ENCODE data around the gene KLHL15.

KLHL15 gene

DNA sequence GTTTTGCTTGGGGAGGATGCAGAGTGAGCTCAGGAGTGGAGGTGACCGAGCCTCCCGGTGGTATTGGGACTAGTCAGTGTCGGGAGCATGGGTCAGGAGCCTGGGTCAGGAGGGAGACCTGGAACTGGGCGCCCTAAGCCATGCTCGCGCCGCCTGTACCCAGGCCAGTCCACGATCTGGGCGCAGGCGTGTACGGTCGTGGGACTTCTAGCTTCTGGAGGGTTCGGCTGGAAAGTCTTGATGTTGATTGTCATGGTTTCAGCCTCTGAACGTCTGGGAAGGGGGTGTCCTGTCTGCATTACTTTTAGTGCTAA, 28.0 kb upstream of the KLHL15 start:
- no peak for TF ChIP-seq EP300 (IDR thresholded peaks at IDR 0.05; ENCODE audit: borderline replicate concordance)
- TF ChIP-seq CREB1 (IDR thresholded peaks at IDR 0.05; ENCODE audit: low read depth): no peak
- TF ChIP-seq TEAD4 (IDR thresholded peaks at IDR 0.05): no peak
- no peak for TF ChIP-seq TCF12 (IDR thresholded peaks at IDR 0.05; ENCODE audit: low read depth)

DNA sequence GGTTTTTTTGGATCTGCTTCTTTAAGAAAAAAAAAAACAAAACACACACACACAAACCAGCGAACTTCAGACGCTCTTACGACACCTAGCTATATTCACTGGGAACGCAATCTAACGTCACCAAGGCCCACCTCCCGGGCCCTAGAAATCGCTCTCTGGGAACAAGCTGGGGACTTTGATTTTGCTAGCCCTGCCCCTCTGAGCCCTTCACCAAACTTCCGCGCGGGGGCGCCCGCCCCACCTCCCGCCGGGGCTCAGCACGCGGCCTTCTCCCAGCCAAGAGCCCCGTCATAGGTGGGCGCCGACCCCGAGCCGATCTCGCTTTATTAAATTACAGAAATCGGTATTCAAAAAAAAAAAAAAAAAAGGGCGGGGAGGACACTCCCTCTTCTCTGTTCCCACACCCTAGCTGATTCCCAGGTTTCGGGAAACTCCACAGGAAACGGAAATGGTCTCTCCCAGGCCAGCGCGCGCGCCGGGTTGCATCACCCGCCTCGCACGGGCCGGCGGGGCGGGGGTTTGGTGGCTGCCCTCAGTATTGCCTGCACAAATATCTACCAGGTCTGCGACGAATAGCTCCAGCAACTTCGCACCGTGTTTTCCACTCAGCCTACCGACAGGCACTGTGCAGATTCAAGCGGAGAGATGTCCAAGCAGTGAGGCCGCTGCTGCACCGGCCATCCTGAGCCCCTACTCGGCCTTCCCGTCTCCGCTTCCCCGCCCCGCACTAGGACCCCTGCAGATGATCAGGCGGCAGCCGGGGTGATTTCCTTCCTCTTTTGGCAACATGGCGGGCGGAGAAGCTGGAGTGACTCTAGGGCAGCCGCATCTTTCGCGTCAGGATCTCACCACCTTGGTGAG, 27.4 kb upstream of the KLHL15 start, which contains the start of gene EIF2S3:
Gene EIF2S3 (plus strand): TSS at position 775 of the 861 bp plus-strand sequence. CDS start 13 bp downstream, at position 788.
- TF ChIP-seq RAD21 (IDR thresholded peaks at IDR 0.05; ENCODE audit: low read depth) (0 out of 2 replicates have a peak, but pooled peaks have one; percentile 7), CEBPB (IDR thresholded peaks at IDR 0.05) (peak; percentile 90), YY1 (IDR thresholded peaks at IDR 0.05; ENCODE audit: low read depth) (peak; percentile 89), CREB1 (IDR thresholded peaks at IDR 0.05; ENCODE audit: low read depth) (peak; percentile 47; the same call in 1 of the 2 replicates), ZBTB7A (IDR thresholded peaks at IDR 0.05; ENCODE audit: low read depth) (no peak), TCF12 (IDR thresholded peaks at IDR 0.05; ENCODE audit: low read depth) (peak; percentile 40; the same call in 1 of the 2 replicates)
- TF ChIP-seq, protein P1, sequence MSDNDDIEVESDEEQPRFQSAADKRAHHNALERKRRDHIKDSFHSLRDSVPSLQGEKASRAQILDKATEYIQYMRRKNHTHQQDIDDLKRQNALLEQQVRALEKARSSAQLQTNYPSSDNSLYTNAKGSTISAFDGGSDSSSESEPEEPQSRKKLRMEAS (IDR thresholded peaks at IDR 0.05): peak; percentile 81
- TF ChIP-seq, protein P2, sequence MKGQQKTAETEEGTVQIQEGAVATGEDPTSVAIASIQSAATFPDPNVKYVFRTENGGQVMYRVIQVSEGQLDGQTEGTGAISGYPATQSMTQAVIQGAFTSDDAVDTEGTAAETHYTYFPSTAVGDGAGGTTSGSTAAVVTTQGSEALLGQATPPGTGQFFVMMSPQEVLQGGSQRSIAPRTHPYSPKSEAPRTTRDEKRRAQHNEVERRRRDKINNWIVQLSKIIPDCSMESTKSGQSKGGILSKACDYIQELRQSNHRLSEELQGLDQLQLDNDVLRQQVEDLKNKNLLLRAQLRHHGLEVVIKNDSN (IDR thresholded peaks at IDR 0.05): peak; percentile 27; the same call in 1 of the 2 replicates
- TF ChIP-seq, protein P3, sequence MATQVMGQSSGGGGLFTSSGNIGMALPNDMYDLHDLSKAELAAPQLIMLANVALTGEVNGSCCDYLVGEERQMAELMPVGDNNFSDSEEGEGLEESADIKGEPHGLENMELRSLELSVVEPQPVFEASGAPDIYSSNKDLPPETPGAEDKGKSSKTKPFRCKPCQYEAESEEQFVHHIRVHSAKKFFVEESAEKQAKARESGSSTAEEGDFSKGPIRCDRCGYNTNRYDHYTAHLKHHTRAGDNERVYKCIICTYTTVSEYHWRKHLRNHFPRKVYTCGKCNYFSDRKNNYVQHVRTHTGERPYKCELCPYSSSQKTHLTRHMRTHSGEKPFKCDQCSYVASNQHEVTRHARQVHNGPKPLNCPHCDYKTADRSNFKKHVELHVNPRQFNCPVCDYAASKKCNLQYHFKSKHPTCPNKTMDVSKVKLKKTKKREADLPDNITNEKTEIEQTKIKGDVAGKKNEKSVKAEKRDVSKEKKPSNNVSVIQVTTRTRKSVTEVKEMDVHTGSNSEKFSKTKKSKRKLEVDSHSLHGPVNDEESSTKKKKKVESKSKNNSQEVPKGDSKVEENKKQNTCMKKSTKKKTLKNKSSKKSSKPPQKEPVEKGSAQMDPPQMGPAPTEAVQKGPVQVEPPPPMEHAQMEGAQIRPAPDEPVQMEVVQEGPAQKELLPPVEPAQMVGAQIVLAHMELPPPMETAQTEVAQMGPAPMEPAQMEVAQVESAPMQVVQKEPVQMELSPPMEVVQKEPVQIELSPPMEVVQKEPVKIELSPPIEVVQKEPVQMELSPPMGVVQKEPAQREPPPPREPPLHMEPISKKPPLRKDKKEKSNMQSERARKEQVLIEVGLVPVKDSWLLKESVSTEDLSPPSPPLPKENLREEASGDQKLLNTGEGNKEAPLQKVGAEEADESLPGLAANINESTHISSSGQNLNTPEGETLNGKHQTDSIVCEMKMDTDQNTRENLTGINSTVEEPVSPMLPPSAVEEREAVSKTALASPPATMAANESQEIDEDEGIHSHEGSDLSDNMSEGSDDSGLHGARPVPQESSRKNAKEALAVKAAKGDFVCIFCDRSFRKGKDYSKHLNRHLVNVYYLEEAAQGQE (IDR thresholded peaks at IDR 0.05; ENCODE audit: low read depth): no peak

DNA sequence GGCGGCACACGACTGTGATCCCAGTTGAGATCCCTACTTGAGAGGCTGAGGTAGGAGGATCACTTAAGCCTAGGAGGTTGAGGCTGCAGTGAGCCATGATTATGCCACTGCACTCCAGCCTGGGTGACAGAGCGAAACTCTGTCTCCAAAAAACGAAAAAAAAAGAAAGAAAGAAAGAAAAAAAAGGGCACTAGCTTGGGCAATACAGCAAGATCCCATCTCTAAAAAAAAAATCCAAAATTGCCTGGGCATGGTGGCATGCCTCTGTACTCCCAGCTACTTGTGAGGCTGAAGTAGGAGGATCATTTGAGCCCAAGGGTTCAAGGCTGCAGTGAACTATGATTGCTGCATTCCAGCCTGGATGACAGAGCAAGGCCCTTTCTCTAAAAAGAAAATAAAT, 10.7 kb upstream of the KLHL15 start:
- TF ChIP-seq CREB1 (IDR thresholded peaks at IDR 0.05; ENCODE audit: low read depth): no peak
- no peak for TF ChIP-seq CEBPB (IDR thresholded peaks at IDR 0.05)
- TF ChIP-seq EP300 (IDR thresholded peaks at IDR 0.05; ENCODE audit: borderline replicate concordance): no peak
- TF ChIP-seq, protein P1 (IDR thresholded peaks at IDR 0.05): no peak
- TF ChIP-seq TEAD4 (IDR thresholded peaks at IDR 0.05): no peak
- TF ChIP-seq TCF12 (IDR thresholded peaks at IDR 0.05; ENCODE audit: low read depth): no peak
- TF ChIP-seq YY1 (IDR thresholded peaks at IDR 0.05; ENCODE audit: low read depth): no peak
- TF ChIP-seq EGR1 (IDR thresholded peaks at IDR 0.05): no peak
- TF ChIP-seq TAF1 (IDR thresholded peaks at IDR 0.05; ENCODE audit: low read depth): no peak
- TF ChIP-seq, protein P3 (IDR thresholded peaks at IDR 0.05; ENCODE audit: low read depth): no peak
- TF ChIP-seq NFIC (IDR thresholded peaks at IDR 0.05): no peak

DNA sequence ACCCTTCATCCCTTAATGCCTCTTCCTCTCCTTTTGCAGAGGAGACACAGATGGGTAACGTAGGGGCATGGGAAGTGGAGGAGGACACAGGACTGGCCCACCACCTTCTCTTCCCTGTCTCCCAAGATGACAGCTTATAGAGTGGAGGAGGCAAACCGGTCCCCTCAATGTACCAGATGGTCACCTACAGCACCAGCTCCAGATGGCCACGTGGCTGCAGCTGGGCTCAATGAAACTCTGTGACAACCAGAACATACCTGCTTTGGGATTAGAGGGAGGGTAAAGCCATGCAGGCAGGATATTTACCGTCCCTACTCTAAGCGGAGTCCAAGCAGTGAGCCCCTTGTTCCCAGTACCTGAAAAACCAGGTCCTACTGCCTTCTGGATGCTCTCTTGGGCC, 7.5 kb upstream of the KLHL15 start:
- TF ChIP-seq ZBTB7A (IDR thresholded peaks at IDR 0.05; ENCODE audit: low read depth) (no peak), EP300 (IDR thresholded peaks at IDR 0.05; ENCODE audit: borderline replicate concordance) (no peak)

DNA sequence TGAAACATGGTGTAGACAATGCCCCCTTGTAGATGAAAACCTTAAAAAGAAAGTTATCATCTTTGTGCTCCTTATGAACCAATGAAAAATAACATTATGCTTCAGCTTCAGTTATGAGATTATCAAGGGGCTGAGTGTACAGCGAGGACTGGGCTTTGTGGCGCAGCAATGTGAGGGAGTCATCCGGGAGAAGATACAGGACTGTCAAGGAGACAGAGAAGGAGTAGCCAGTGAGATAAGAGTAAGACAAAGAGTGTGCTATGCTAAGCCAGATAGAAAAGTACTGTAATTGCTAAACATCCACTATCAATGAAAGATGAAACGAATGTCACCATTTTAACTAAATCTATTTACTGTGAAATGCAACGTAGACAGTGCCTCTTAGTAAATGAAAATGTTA, 3.6 kb upstream of the KLHL15 start:
- TF ChIP-seq ZBTB7A (IDR thresholded peaks at IDR 0.05; ENCODE audit: low read depth) (no peak), TAF1 (IDR thresholded peaks at IDR 0.05; ENCODE audit: low read depth) (no peak), TEAD4 (IDR thresholded peaks at IDR 0.05) (no peak)

DNA sequence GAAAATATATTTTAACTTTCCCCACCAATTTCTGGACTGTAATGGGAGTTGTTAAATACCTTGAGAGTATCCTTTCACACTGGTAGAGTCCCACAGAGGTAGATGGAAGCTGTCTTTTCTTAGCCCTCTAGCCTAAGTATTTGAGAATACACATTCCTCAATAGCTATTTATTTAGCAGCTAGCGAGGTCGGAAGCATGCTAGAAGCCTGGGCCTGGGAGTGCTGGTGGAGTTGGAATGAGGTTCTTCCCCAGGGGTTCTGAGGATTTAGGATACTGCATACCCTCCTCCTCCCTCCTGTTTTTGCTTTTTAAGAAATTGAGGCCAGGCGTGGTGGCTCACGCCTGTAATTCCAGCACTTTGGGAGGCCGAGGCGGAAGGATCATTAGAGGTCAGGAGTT, 999 bp upstream of the KLHL15 start:
- TF ChIP-seq FOXM1 (IDR thresholded peaks at IDR 0.05; ENCODE audit: borderline replicate concordance, low read depth) (no peak), TCF12 (IDR thresholded peaks at IDR 0.05; ENCODE audit: low read depth) (no peak), YY1 (IDR thresholded peaks at IDR 0.05; ENCODE audit: low read depth) (no peak), TAF1 (IDR thresholded peaks at IDR 0.05; ENCODE audit: low read depth) (no peak), EGR1 (IDR thresholded peaks at IDR 0.05) (no peak), RAD21 (IDR thresholded peaks at IDR 0.05; ENCODE audit: low read depth) (no peak), ZBTB7A (IDR thresholded peaks at IDR 0.05; ENCODE audit: low read depth) (no peak), EP300 (IDR thresholded peaks at IDR 0.05; ENCODE audit: borderline replicate concordance) (no peak), TEAD4 (IDR thresholded peaks at IDR 0.05) (no peak)
- TF ChIP-seq, protein P1 (IDR thresholded peaks at IDR 0.05): no peak
- TF ChIP-seq, protein P3 (IDR thresholded peaks at IDR 0.05; ENCODE audit: low read depth): no peak
